ENCODE measurements around the gene TMEM17.

GRCh38 chr2:62489702-62490101 lies 16.3 kb downstream of the TMEM17 start:
- no peak for TF ChIP-seq CTCF (conservative IDR thresholded peaks at IDR 0.05; ENCODE audit: low read depth in 2 of 2)
- no peak for TF ChIP-seq ZNF114 (CRISPR knock-in tag; IDR thresholded peaks at IDR 0.05)
- no peak for TF ChIP-seq POLR2AphosphoS5 (IDR thresholded peaks at IDR 0.05; ENCODE audit: low read depth)
- no peak for TF ChIP-seq REST (IDR thresholded peaks at IDR 0.05; ENCODE audit: unreplicated experiment)
- TF ChIP-seq ETS1 (IDR thresholded peaks at IDR 0.05), result no peak
- TF ChIP-seq EZH2 (IDR thresholded peaks at IDR 0.05; ENCODE audit: low read depth, unreplicated experiment), result no peak
- TF ChIP-seq EZH2phosphoT487 (IDR thresholded peaks at IDR 0.05; ENCODE audit: unreplicated experiment), result no peak
- TF ChIP-seq CREB1 (CRISPR knock-in tag; IDR thresholded peaks at IDR 0.05; ENCODE audit: low read depth), result no peak
